Measurements from ENCODE around the gene BAIAP3.

DNA sequence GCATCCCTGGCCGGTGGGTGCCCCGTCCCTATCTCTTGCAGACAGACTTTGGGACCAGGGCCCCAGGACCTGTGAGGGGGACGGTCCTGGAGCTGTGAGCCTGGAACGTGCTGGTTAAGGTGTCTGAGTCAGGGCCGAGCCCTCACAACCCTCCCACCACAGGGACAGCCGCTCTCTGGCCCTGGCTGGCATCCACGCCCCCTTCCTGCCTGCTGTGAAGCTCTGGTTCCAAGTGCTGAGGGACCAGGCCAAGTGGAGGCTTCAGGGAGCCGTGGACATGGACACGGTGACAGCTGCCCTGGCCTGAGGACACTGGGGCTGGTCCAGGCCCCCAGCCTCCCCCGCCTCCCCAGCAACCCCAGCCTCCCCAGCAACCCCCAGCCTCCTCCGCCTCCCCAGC lies 11.6 kb downstream of the BAIAP3 start:
- TF ChIP-seq CTCF (conservative IDR thresholded peaks at IDR 0.05; ENCODE audit: low read length) (no peak), EZH2phosphoT487 (IDR thresholded peaks at IDR 0.05; ENCODE audit: borderline replicate concordance, low read depth, low read length) (no peak)

Data from OCI-LY7 (cell line).